HG02885 (cell line): ENCODE data around the gene EEF1AKMT2.

Source experiments
- ATAC-seq: cut with Tn5 transposase; IDR thresholded peaks from one replicate; pipeline ENCODE4 v1.9.1; 2021; ENCODE audit warnings: mild to moderate bottlenecking; ENCODE audit not compliant: unreplicated experiment, poor library complexity

The EEF1AKMT2 gene

DNA sequence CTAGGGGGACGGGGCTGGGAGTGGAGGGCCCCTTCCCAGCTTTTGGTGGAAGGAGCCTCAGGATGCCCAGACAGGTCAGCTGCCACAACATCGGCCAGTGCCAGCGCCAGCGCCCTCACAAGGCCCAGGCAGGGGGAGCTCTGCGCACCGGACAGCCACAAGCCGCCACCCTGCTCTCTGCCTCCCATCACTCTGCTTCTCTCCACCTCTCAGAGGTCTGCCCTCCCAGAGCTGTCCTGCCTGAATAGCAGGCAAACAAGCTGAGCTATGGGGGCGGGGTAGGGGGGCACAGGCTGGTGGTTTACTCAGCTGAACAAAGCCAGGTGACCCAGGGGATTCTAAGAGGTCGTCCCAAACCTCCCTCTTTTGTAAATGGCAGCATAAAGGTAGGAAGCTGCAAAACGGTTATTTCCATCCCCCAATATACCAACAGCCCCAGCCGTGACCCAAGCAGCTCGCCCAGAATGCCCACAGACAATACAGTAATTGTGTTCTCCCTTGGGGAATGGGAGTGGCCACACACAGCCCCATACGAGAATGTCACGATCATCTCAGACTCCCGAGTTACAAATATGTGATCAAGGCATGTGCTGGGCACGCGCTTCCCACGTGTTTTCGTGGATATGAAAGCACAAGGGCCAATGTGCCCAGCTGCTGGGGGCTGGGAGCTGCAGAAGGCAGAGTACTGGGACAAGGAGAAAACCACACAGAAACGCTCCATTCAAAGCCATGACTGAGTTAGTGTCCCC is 67.2 kb downstream of the EEF1AKMT2 start:
- ATAC-seq: no peak

DNA sequence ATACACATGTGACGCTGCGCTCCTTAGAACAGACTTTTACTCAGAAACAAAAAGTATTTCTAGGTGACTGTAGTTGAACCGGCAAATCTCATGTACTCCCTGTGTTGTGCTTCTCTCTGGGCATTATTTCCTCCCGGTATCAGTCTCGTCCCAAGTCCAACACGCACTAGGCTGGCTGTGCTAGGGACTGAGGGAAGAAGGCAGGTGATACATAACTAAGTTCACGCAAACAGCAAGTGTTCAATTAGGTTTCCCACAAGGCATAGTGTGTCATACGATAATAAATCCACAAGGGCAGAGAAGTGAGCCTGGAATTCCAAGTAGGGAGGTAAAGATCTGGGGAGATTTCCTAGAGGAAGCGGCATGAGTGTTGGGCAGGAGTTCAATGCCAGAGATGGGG is 67.9 kb downstream of the EEF1AKMT2 start:
- ATAC-seq: no peak

DNA sequence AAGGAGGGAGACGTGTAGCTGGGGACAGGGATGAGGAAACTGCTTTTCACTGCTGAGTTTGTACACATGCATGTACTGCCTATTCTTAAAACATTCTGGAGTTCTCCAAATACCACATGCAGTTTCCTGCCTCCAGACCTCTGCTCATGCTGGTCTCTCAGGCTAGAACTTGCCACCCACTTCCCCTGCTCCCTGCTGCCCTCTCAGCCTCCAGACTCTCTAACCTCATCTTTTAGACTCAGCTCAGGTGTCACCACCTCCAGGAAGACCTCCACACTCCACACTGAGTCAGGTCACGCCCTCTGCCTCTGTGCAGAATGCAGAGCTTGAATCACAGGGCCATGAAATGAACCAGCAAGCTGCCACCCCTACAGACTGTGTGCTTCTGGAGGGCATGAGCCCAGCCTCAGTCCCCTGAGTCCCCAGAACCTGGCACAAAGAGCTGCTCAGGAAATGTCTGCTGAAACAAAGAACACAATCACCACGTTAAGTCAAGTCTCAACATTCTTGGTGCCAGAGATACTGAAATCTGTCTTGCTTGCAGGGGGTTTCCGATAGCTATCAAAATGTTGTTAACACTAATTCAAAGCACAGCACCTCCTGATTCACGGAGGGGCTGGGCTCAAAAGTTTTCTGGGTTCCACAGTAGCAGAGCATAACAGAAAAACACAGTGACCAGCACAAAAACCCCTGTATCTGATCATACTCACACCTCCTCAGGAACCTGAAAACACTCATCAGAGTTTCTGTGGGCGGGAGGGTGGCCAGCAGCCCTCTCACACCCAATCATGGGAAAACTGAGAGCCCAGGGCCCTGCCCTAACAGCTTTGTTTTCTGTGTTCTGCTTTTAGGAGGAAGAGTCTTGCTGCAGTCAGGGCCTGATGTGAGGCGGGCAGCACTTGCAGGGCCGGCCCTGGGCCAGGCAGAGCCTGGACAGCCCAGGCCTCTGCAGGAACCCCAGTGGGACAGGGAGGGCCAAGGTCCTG is 68.6 kb downstream of the EEF1AKMT2 start:
- peak; percentile 77 for ATAC-seq

DNA sequence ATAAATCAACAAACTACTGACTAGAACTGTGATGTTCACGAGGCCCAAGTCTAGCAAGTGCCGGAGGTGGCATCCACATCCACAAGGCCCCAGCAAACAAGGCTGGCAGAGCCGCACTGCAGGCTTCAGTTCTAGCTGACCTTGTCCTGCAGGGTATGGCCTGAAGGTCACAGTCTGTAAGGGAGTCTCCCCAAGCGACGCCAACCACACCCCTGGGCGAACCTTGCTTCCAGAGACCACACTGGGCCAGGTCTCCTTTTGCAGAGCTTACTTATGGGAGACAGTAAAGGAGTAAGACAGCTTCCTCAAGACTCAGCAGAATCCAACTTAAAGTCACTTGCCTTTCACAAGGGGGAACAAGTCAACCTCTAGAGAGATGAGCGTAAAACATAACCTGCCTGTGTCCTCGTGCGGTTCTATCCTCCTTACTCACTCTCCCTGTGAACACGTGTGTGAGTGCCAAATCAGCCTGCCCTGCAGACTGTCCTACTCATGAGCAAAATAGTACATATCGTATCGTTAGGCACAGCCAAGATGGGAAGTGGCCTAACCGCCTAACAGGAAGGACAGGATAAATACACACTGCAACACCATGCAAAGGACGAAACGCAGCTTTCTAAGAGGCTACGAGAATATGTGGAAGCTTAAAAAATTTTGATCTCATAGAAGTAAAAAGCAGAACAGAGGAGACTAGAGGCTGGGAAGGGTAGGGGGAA is 70.2 kb downstream of the EEF1AKMT2 start:
- no peak for ATAC-seq

DNA sequence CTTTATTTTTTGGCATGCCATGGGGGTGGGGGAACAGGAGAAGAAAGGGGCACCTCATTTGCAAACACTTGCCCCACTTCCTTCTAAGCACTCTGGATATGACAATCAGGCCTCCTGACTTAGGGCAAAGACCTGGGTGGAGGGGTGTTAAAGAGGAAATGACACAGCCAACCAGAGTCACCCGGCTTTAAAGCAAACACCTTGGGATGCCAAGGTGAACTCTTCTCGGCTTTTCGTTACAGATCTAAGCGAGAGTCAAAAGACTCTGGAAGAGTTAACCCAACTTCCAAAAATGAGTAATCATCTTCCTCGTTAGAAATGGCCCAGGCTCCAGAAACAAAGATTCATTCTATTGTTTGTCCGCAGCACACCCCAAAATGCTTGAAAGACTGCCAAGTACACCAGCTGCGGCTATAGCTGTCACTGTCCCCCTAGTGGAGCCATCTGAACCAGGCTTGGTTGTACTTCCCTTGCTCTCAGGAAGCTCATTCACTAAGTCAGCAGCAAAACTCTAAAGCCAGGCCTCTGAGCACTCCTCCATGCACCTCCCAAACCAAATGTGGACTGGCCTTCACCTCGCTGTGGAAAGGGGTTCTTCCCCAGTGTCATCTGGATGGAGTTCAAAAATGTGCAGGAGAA is 72.4 kb downstream of the EEF1AKMT2 start:
- ATAC-seq: peak; percentile 41

DNA sequence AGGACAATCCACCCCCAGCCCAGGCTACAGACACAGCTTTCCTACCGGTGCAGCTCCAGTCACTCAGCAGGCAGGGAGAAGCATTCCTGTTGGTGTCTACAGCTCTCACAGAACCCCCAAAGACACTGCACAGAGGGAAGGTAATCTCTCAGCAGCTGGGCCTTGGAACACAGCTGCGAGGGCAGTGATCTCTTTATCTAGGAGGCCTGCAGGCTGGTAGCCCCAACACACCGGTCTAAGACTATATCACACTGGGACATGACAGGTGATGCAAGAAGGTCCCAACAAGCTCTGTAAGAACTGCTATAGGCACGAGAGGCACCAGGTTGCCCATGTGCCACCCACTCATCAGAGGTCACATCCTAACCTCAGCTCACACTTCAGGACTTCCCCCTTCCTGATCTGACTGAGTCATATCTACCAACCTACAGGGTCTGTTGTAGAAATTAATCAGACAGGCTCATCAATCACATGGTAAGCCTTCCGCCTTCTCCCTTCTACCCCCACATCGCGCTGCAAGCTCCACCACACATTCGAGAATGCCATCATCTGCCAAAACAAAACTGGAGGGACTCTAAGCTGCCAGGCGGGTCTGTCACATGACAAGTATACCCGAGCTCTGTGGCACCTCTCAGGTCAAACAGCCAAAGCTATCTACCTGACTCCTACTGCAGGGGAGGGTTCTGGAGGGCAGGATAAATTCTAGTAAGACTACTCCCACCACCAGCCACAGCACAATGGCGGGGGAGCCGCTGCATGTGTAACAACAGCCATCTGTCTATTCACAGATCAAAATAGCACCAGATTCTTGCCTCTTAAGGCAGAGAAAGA is 73.6 kb downstream of the EEF1AKMT2 start:
- peak; percentile 41 for ATAC-seq

DNA sequence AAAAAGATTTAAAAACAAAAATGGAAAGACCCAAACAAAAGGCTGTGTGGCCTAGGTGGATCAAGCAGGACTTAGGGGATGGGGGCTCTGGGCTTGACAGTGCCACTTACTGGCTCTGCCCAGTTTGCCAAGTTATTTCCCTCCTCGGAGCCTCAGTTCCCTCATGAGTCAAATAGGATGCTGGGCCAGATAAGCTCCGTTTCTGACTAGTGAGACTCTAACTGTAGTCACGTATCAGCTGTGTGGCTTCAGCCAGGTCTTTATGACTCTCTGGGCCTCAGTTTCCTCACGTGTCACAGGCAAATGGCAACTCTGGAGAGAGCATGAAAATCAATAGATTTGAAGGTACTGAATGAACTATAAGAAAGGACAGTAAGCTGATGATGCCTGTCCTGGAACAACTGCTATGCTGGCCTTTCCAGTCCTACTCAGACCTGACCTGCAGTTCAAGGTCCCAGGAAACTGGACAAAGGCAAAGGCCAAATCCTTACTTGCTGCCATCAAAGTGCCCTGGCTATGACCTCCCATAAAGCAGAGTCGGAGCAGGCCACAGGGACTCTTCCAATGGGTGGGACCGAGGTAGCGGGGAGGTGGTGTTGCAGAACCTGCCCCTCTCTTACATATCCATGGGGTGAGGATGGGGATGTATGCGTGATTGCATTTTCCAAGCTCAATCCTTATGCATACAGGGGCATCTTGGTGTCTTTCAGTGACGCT is 74.5 kb downstream of the EEF1AKMT2 start:
- no peak for ATAC-seq

DNA sequence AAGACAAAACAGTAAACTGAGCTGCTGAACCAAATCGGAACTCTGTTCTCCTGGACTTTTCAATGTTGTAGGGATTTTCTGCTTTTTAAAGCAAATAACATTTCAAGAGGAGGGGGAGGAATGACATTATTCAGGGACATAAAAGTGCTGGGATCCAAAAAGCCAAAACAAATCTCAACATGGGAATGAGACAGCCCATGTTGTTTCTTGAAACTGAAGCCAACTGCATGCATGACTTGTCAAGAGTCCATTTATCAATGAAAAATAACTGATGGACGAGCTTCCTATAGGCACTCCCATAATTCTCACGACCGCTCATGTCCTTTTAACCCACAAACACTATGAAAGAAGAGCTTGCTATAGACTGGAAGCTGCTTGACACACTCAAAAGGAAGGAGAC is 75.3 kb downstream of the EEF1AKMT2 start:
- ATAC-seq: no peak

DNA sequence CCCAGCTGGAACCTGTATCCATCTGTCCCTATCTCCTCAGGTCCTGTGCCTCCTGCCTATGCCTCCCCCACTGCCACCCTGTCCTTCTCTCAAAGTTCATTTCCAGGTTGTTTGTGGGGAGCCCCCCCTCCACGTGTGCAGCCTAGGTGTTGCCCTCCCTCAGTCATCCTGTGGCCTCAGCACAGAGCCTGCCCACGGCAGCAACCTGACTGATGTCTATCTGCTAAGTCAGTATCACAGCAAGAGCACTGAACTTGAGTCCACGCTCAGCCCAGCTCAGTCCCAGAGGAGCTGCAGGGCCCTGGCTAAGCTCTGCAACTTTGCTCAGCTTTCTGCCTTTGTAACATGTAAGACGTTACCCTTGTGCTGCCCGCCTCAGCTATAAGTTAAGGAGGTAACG is 76.2 kb downstream of the EEF1AKMT2 start:
- ATAC-seq: no peak

DNA sequence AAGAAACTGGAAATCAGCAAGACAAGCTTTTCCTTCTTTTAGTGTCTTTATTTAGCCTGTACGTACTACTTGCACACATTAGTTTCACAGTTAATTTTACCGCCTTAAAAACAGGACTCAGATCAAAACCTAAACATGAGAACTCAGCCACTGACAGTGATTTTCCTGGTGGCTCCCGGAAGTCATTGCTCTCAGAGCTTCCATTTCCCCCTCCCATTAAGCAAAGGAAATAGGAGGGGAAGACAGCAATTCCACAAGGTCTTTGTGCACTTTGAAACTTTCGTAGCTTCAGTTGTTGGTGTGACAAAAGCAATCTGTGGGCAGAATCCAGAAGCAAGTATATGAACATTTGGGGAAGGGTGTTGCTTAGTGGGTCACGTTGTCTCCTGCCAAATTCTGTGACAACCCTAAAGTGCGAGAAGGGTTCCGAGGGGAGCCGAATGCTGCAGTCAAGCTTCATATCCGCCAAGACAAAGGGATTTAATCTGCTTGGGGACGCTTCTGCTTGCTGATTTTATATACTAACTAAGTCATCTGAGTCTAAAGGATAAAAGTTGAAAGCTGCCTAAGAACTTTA is 77.9 kb downstream of the EEF1AKMT2 start:
- ATAC-seq: no peak

DNA sequence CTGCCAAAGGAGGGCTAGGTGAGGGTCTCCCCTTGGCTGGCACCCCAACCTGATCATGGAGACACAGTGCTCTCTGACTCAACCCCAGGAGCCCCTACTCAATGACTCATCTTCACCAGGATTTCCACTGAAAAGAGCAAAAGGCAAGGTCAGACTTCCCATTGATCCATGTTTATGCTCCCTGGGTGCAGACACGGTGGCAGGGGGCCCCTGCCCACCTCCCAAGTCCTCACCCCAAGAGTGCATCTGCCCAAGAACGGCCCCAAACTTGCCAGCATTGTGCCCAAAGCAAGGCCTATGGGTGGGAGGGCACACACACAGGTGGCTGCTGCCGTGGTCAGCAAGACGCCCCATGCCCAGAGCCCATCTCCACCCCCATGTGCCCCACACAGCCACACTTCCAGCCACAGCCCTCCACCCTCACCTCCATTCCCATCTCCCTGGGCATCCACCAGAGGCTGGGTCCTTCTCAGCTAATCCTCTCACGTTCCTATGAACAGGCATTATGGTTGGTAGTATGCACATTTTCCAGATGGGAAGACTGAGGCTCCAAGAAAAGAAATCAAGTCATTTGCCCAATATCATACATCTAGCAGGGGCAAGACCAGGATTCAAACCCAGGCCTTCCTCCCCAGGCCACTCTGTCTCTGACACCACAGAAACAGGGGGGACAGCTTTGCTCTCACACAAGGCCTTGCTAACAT is 78.8 kb downstream of the EEF1AKMT2 start:
- ATAC-seq: no peak

DNA sequence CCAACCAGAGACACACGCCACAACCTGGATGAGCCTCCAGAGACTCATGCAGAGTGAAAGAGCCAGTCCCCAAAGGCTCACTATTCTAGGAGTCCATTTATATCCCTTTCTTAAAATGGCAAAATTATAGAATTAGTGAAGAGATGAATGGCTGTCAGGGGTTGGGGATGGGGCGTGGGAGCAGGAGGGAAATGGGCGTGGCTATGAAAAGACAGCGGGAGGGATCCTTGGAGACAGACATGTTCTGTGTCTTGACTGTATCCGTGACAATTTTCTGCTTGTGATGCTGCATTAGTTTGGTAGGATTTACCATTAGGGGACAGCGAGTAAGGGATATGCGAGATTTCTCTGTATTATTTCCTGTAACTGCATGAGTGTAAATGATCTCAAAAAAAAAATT is 80.5 kb downstream of the EEF1AKMT2 start:
- ATAC-seq: no peak

DNA sequence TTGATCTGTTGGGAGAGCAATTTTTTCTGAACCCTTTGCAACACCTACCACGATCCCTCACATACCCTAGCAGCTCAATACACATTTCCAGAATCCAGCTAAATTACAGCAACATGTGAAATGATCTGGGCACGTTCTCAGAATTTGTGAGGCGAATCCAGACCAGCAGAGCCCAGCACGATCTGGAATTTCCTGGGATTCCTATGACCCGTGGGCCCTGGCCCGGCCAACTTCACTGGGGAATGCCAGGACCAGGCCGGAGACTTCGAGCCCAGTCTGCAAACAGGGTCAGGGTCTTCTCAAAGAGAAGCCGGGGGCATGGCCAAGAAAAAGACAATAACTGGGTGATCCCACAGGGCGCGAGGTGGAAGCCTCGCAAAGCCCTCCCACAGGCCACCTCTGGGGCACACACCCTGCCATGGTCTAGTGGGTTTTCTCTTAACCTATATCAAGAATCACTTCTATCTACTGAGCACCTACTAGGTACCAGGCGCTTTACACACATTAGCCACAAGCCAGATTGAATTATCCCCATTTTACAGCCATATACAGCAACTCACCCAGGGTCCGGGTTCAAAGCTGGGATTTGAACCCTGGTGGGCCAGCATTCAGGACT is 81.3 kb downstream of the EEF1AKMT2 start:
- no peak for ATAC-seq

DNA sequence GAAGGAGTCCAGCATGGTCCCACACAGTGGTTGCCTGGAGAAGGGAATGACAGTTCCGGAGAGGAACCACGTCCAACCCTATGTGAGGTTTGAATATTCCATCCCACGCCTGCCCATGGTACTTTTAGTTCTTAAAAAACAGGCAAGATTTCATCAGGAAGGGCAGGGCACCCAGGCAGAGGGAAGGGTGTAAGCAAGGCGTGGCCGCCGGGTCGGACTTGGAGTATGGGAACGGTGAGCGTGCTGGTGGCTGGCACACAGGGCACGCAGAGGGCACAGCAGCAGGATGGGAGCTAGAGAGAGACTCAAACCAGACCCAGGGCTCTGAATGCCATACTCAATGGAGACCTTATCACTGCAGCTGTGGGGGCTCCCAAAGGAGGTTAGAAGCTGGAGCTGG is 81.8 kb downstream of the EEF1AKMT2 start:
- no peak for ATAC-seq

DNA sequence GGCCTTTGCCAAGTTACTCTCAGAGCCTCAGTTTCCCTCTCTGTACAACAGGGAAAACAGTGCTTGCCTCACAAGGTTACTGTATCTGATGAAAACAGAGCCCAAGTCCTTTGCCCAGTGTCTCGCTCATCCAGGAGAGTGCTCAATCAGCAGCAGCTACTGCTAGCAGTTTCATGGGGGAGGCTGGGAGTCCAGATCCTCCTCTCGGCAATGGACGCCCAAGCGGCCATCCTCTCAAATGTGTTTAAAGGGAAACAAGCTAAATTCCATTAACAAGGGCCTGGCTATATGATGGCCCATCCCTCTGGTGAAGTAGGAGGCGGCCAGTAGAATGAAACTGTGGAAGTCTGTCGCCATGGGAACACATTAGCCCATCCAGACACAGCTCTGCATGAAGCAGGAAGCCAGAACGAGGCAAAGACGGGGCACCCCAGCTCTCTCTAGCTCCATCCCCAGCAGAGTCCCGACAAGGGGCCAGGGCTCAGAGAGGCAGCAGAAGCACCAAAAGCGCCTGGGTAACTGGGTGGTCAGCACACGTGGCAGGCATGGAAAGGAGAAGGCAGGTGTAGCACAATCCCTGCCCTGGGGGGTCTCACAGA is 82.7 kb downstream of the EEF1AKMT2 start:
- ATAC-seq: no peak

DNA sequence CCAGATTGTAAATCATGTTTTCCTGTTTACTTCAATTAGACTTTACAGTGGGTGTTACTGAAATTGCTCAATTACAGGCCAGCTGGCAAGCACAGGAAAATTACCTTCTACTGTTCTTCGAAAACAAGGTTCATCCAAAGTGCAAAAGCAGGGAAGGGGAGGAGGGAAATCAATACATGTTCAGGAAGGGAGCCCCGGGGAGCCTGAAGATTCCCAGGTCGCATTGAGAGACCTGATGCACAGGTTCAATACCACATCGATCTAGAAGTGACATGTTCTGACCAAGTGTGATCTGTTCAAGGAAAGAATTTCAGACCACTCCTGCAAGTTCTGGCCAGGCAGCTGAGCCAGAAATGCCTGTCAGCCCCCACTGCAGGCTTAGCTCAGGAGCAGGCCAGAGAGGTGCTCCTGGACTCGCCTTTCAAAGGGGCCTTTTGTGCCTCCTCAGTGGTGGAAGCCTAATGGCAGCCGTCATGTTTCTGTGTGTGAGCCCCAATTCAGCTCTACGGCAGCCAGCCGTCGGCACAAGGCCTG is 83.4 kb downstream of the EEF1AKMT2 start:
- no peak for ATAC-seq
